HG03095 (cell line): ENCODE measurements around the gene NUCKS1.
"Not testable (repeated sequence)": the region's sequence is repeated elsewhere in the genome, so short reads cannot be mapped to it uniquely, and the experiment has no call there.

Experiments
- ATAC-seq: cut with Tn5 transposase; IDR thresholded peaks from one replicate; pipeline ENCODE4 v1.9.1; 2021; ENCODE audit warnings: moderate library complexity; ENCODE audit not compliant: unreplicated experiment

Gene NUCKS1

DNA sequence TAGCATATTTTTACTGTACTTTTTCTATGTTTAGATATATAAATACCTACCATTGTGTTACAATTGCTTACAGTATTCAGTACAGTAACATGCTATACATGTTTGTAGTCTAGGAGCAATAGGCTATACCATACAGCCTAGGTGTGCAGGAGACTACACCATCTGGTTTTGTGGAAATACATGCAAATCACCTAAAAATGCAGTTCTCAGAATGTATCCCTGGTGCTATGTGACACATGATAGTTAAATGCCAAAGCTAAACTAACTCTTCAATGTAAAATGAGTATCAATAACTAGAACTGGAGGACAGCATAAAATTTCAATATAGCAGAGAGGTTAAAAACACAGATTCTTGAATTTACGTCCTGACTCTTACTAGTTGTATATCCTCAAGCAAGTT lies 14.8 kb downstream of the NUCKS1 start:
- no peak for ATAC-seq

GRCh38 chr1:205733438-205734175 lies 16.4 kb downstream of the NUCKS1 start:
- ATAC-seq: no peak

DNA sequence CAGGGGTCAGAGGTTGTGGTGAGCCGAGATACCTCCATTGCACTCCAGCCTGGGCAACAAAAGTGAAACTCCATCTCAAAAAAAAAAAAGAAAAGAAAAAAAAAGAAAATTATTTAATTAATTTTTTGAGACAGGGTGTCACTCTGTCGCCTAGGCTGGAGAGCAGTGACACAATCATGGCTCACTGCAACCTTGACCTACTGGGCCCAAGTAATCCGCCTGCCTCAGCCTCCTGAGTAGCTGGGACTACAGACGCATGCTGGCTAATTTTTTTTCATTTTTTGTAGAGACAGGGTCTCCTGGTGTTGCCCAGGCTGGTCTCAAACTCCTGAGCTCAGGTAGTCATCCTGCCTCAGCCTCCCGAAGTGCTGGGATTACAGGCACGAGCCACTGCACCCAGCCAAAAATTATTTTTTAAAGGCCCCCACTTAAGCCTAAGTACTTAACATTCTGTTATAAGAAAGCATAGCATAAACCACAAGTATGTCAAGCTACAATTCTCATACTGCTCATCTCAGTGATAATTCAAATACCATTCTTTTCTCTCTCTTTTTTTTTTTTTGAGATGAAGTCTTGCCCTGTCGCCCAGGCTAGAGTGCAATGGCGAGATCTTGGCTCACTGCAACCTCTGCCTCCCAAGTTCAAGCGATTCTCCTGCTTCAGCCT lies 19.9 kb downstream of the NUCKS1 start:
- no peak for ATAC-seq

GRCh38 chr1:205726619-205727125 lies 23.3 kb downstream of the NUCKS1 start:
- ATAC-seq: no peak

DNA sequence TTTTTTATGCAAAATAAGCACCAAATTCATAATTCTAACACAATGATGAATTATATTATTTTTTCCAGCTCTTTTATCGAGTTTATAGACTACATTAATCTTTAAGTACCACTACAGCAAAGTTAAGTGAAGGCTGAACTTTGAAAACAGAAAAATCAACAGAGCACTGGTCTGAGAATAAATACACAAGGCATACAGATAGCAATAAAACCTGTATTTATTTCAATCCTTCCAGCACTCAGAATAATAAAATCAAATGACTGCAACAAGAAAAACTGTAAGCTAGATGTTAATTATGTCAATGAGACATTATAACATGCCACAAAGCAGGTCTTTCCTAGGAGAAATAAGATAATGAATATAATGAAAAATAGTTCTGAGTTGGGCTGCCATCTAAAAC lies 24.5 kb downstream of the NUCKS1 start:
- no peak for ATAC-seq

GRCh38 chr1:205720740-205721139 lies 29.2 kb downstream of the NUCKS1 start:
- not testable (repeated sequence) for ATAC-seq

- ATAC-seq: no peak
Observed at GRCh38 chr1:205719762-205720161, 30.2 kb downstream of the NUCKS1 start.

GRCh38 chr1:205719015-205719414 lies 31.0 kb downstream of the NUCKS1 start:
- ATAC-seq: no peak

DNA sequence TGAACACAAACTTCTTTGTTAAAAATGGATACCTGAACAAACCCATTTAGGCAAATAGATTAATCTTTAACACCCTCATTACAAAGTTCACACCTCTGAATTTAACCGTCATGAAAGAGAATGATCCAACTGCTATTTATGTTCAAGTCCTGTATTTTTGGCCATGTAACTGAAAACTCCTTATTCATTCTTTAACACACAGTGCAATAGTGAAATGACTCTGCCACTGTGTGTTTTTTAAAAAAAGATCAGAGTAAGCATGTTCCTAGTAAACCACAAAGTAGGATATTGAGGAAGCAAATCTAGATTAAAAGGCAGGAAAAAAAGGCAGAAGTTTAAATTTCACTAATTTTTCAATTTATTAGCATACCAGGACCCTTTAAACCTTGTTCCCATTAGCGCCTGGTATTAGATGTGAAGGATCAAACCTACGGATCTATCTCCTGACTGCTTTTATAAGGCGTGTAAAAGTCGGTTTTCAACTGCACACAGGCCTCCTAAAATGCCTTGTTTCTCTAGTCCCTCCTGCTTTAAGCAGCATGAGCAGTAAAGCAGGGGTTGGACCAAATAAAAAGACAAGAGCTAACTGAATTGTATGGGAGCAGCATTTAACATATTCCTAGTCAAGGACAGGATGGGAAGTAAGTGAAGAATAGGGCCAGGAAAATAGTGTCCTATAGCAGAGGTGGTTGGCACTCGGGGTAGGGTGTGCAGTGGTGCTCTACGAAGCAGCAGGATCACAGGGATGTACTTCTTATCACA lies 33.4 kb downstream of the NUCKS1 start:
- ATAC-seq: no peak

DNA sequence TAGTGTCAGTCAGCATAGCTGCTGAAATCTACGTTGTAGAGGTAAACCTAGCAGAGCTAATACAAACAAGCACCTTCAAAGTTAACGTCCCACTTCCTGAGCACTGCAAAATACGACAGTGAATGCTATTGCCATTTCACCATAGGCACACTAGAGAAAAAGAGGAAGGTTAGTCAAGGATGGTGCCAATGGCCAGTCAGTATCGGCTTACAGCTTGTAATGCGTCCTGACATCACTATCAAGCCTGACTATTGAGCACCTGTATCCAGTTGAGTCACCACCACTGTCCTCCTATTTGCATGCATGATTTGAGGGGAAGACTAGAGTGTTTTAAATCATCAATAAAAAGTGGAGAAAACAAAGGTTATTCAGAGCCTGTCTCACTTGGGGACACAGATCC lies 34.4 kb downstream of the NUCKS1 start:
- ATAC-seq: no peak

GRCh38 chr1:205714906-205715246 lies 35.1 kb downstream of the NUCKS1 start:
- ATAC-seq: no peak

DNA sequence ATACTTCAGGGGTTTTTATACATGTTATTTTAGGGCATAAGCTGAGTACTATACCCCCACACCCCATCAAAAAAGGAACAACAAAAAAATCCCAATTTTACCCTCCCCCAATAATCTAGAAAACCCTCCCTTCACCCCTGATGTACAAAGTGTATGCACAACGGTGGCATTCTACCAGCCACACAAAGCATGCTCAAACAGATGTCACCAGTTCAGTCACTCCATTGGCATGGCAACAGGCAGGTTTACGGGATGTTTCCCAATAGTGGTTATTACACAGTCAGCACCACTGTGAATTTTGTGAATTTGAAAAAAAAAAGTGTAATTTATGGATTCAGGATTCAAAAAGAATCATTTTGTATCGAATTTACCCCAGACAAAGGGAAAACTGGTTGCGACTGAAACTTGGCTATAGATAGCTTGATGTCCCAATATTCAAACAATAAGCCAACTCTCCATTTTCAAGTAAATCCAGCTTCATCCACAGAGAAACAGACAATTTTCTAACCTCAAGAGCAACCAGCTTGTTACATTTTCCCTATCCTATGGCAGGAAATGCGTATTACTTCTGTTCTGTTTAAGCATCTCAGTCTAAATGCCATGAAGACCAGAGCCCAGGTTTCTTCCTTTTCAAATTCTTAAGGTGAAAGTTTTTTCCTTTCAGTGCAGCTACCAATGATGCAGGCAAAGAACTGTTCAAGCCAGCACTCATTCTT lies 35.6 kb downstream of the NUCKS1 start:
- ATAC-seq: no peak

- no peak for ATAC-seq
Observed at GRCh38 chr1:205711105-205712048, 38.6 kb downstream of the NUCKS1 start.

GRCh38 chr1:205710201-205711062 lies 39.5 kb downstream of the NUCKS1 start:
- no peak for ATAC-seq

- no peak for ATAC-seq
Observed at GRCh38 chr1:205709640-205710039, 40.3 kb downstream of the NUCKS1 start.

DNA sequence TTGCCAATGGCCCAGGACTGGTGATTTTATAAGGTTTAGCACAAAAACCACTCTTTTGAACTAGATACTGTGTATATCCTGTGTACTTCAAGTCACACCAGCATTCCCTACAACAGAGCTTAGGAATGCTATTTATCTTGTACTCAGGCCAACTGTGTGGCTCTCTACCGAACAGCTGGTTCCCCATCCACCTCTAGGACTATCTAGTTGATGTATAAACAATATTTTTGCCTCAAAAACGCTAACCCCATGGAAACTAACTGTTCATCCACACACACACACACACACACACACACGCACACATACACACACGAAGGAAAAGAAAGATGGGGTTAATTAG lies 41.0 kb downstream of the NUCKS1 start:
- no peak for ATAC-seq

DNA sequence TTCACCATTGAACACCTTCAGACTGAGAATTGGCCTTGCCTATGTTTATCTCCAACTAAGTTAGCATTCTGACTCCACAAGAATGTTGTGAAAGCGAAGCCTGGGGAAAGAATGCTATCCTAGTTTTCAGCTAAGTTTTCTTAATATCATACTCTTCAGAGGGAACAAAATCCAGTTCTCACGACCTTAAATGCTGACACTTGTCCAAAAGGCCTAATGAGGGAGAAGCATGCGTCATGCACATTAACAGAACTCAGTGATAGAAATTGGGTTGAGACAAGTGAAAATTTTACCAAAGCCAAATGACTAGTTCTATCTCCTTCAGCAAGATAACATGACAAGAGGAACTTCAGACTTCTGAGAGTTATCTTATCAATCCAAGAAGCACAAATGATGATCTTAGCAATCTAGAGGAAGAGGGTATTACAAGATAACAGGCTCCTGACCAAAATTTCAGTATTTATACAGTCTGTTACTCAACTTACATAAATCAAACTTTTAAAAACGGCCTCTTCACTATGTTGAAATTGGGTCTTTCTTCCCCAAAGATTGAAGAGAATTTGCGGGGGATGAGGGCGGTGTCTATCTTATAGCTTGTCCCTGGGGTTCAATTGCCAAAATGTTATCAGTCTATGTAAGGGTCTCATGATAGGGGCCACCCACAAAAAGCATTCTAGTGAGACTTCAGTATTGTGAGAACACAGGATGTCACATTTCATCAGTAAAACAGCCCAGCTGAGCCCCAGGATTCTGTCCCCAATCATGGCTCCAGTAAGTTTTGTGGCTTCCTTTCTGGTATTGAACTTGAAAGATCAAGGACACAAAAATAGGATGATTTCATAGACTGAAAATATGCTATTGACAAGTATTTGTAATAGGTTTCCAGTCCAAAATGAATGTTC lies 43.1 kb downstream of the NUCKS1 start:
- no peak for ATAC-seq

DNA sequence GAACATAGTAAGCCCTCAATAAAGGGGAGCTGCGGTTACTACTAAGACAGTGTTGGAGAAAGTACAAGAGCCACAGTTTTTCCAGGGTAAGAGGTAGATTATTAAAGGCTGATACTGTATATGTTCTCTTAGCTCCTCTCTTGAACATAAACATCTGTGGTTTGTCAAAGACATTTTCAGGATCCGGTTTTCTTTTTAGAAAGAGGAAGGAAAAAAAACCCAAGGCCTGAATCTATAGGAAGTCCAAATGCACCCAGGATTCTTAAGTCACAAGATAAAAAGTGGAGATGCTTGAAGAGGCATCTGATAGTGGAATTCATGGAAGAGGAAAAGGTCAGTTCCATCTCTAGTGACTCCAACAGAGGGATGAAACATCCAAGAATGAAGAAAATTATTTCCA lies 45.1 kb downstream of the NUCKS1 start:
- no peak for ATAC-seq
